HCEC 1CT (cell line): ENCODE data around the gene C6orf15.
A peak's percentile ranks its signal among the peaks of the same experiment; 100 is the strongest.

Experiments used
- DNase-seq: peaks from one replicate; pipeline ENCODE4 v3.0.0-alpha.2; 2017

Gene C6orf15

DNA sequence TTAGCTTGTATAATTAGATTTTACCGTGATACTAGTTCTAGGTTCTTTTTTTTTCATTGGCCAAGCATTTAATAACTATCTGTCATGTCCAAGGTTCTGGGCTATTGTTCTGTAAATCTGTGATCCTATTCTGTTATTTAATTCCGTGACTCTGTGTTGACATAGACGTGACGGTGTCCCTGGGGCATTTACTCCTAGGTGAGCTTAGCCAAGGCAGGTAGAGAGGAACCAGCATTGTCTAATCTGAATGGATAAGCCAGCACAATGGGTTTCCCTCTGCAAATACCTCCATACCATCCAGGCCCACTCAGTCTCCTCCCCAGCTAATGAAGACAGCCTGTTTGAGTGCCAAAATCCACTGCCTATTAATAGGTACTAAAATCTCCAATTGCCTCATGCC lies 16.8 kb upstream of the C6orf15 start:
- DNase-seq = no peak

DNA sequence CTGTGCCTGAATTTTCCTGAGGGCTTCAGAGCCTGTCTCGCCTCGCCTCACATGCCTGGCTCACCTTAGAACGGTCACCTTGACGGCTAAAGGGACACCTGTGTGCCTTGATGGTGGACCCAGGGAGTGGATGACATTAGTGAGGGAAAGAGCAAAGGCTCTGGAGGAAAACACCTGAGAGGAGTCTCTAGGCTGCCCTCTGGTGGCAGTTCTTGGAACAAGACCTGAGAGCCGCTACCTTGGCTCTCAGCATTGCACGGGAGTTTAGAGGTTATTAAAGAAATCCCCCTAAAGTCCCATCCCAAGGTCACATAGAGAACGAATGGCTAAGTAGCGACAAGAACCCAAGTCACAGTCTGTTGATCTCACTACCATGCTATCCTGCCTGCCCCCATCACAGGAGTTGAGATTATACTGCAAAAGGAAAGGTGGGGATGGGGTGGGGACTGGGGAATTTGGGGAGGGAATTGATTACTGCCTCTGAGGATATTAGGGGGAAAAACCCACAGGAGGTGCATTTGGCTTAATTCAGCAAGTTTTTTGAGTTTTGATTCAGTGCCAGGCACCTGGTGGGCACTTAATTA lies 15.8 kb upstream of the C6orf15 start:
- no peak for DNase-seq

DNA sequence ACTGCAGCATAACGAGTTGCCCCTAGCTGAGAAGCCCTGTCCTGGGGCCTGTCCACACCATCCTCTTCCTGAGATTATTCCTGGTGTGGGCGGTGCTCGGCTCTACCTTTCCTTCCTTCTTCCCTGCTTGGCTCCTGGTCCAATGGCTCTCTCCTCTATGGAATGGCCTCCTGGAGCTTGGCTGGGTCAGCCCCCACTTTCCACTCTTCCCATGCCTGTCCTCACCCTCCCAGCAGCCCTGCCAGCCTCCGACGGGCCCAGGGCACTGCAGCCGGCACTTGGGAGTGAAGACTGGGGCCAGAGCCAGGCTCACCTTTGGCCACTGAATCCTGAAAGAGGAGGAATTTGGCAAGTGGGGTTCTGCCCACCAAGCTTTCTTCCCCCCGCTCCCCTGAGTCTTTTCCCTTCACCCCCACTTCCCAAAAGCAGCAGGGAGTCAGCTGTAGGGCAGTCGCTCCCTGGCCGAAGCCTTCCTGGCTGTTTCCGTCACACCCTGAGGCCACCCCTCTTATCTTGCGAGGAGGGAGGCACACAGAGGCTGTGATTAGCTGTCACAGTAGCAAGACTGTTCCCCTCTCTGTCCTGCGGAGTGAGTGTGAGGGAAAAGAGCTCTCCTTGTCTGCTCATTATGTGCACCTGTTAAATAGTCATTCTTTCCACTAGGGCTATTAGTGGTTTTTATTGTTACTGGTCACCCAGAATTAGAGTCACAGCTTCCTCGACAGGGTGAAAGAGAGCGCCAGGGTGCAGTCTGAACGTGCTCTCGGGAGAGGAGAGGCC lies 14.2 kb upstream of the C6orf15 start:
- no peak for DNase-seq

DNA sequence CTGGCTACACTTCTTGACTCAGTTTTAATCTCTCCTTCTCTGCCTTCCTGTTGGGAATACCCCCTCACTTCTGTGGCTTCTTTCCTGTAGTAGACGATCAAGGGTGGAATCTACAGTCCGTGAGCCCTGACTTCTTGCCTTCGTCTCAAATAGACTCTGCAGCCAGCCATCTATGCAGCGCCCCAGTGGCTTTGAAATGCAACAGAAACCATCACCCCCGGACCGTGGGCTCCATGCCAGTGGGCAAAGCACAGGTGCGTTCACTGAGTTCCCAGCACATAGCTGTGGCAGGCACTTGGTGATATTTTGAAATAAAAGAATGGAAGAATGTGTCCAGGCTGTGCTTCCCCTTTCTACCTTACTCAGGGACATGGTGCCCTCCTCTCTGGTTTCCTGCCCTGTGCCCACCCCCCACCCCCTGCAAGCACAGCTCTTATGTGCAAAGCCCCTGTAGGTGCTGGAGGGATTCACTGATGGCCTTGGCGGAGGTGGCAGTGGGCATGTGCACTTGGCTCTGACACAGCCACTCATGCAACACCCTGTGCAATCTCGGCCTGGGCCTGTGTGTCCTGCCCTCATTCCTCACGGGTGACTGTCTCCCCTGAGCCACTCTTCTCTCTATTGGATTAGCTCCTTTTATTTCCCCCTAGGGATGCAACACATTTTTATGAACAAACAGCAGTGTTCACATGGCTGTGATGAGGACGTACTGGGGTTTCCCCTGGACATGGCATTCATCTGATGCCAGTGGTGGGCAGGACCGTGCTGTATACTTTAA lies 13.4 kb upstream of the C6orf15 start:
- DNase-seq = peak; percentile 51

- DNase-seq = no peak
These were observed 12.8 kb upstream of the C6orf15 start for GRCh38 chr6:31125162-31125561.

GRCh38 chr6:31122791-31123706 lies 10.7 kb upstream of the C6orf15 start:
- peak; percentile 83 for DNase-seq

- DNase-seq = no peak
These were observed 8.9 kb upstream of the C6orf15 start for GRCh38 chr6:31121131-31121790.

DNA sequence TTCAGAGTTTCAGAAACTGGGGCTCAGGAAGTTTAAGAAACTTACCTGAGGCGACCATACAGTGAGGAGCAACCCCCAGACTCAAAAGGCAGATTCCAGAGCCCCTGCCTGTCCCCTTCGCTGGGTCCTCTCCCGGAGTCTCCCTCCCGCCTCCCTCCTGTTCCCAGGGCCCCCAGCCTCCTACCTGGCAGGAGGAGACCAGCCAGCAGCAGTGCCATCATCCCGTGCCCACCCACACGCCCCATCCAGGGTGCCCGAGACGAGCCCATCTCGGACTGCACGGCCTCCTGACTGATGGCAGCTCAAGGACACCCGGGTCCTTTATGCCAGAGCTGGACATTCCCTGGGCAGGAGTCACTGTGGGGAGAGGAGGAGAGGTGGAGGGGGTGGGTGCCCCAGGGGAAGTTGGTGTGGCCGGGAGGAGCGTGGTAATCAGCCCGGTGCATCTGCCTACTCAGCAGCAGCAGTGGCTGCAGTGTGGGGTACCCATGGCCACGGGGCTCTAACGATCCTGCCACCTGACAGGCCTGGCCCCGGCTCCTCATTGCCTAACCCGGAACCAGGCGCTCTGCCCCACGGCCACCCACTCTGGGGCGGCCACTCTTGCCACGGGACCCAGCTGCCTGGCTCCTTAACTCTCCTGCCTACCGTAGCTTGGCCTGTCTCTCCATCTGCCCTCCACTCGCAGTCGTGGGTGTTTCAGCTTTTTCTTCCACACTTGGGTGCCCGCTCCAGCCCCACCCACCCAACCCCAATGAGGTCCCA lies 8.0 kb upstream of the C6orf15 start, which contains the start of gene CDSN:
Gene CDSN, minus strand, starts transcription at position 296 of the 765 bp plus-strand sequence. Its CDS starts 27 bp downstream, at position 269.
- no peak for DNase-seq

- no peak for DNase-seq
These were observed 5.8 kb upstream of the C6orf15 start for GRCh38 chr6:31118178-31118577.

DNA sequence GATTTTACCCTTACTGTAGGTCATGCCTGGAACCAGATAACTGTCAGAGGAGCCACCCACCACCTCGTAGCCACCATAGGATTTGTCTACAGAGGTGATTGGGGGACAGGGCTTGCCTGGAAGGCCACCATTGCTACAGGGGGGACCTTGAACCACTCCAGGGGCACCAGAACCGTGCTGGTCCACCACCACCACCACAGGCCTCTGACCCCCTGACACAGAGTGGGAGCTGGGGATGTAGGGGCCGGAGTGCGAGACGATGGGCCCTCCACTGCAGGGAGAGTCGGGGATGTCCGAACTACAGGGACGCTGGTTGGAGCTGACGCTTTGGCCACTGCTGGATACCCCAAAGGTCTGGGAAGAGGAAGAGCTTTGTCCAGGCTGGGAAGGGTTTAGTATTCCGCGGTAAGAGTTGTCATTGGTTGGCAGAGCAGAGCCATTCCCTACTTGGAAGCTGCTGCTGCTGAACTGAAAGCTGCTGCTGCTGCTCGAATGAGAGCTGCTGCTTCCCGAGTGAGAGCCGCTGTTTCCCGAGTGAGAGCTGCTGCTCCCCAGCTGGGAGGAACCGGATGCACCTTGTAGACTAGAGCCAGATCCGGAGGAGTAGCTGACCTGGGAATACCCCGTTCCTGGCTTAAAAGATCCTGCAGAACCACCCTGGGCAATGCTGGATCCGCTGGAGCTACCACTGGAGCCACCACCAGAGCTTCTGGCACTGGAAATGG lies 4.4 kb upstream of the C6orf15 start:
- DNase-seq = no peak

- no peak for DNase-seq
These were observed 3.7 kb upstream of the C6orf15 start for GRCh38 chr6:31115941-31116560.

DNA sequence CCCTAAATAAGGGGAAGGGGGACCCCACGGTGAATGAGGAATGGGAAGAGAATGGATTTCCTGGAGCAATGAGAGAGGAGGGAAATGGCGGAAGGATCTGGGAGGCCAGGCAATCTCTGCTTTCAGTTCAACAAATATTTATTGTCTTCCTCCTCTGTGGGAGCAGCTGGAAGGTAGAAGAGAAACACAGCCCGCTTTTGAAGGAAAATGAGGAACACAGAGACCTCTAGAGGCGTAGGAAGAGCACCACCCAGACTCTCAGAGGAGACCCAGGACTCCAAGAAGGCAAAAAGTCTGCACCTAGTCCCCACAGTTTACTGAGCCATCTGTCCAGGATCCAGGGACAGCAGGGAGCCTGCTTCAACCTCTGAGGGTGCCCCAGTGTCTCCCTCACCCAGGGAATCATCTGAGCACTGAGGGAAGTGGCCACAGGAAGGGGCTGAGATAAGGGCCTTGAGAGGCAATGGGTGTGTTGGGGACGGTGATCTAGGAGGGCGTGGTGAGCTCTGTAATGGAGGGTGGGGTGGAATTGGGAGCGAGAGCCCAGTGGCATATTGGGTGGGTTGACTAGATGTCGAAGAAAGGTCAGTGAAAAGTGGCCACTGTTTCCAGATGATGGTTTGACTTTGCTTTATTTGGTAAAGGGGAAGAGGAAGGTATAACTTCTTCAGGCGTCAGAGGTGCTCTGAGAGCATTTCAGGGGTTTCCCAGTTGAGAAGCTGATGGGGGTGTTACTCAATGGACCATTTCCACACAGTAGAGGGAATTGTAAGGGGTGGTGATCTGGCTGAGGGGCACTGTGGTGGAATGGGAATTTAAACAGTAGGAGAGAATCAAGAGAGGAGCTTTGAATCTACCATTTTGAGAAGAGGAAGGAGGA lies 2.8 kb upstream of the C6orf15 start:
- peak; percentile 29 for DNase-seq

- peak; percentile 96 for DNase-seq
These were observed 2.1 kb upstream of the C6orf15 start, which contains the start of gene PSORS1C1 for GRCh38 chr6:31114541-31114878. PSORS1C1 (plus strand) TSS chr6:31114800; CDS start chr6:31129633, 14,833 bp downstream.

DNA sequence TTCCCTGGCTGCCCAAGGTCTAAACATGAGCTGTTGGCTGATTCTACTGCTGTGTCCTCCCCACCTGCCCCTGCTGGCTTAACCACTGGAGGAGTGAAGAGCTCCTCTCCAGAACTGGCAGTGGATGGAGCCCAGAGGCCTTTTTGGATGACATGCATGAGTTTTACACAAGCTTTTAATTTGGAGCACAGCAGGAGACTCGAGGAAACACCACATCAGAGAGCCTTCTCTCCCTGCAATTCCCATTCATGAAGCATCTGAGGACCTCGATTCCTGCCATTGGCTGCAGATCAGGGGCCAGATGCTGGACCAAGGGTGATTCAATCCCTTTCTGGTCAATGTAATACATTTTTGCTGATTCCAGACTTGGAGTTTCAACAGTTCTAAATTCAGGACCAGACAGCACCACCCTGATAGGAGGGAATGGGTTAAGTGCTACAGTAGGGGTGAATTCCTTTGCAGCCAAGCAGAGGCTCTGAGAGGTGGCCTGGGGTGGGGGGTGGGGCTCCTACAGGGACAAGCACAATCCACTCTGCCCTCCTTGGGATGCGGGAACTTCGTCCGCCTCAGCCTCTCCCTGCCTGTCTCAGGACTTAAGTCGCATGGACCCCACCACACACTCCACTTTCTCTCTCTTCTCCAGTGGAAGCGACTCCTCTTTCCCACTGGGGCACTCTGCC lies 1.6 kb upstream of the C6orf15 start:
- no peak for DNase-seq

- no peak for DNase-seq
These were observed 663 bp downstream of the C6orf15 start for GRCh38 chr6:31111712-31112111.

- DNase-seq = no peak
These were observed 1.4 kb downstream of the C6orf15 start for GRCh38 chr6:31110825-31111582.

DNA sequence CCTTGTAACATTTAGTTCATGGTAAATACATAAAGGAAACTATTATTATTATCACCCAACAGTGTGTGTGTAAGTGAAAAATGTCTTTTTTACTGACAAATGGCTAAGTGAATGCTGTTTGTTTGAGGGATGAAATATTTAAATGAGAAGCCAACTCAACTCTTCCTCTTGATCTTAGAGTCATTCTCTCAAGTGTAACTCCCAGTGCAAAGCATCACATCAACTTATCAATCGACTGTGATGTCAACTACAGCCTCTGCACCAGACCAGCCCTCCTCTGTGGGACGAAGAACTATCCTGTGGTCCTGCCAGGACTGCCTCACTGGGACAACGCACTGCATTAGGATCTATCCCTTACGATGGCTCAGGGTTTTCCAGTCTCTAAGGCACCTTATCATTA lies 5.3 kb downstream of the C6orf15 start:
- no peak for DNase-seq

DNA sequence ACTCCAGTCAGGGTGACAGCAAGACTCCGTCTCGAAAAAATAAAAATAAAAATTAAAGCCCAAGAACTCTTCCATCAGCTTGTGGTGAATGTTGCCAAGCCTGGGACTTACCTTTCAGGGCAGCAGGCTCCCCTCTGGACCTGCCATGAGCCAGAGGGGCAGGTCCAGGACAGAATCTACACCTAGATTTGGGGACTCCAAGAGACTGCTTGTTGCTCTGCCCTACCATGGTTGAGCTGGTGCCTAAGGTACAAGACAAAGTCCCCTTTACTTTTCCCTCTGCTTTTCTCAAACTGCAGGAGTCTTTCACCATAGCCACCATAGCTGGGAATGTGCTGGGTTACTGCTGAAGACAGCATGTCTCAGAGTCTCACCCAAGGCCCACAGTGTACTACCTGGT lies 9.2 kb downstream of the C6orf15 start:
- DNase-seq = no peak
